Stimulated activated CD8-positive, alpha-beta memory T cell treated with anti-CD3 and anti-CD28 coated beads, Interleukin-2, amount 100 ng/mL, for 48 hours (primary cell): ENCODE data around the gene RNASEL.
"Not testable (repeated sequence)": the region's sequence is repeated elsewhere in the genome, so short reads cannot be mapped to it uniquely, and the experiment has no call there.

ENCODE experiments used
- DNase-seq, 2 donors: peaks; one replicate each; pipeline ENCODE4 v3.0.0-alpha.2; 2020; ENCODE audit warnings: low read depth in 2 of 2

RNASEL gene

GRCh38 chr1:182588500-182589396 is at the start of gene RNASEL:
Gene RNASEL, minus strand, starts transcription at chr1:182589256. Its CDS starts 2,450 bp downstream, at chr1:182586806.
- peak; percentile 38 to 42 for DNase-seq

GRCh38 chr1:182637769-182638168 is 48.7 kb upstream of the RNASEL start:
- DNase-seq: no peak

- no peak for DNase-seq
These were observed 46.8 kb upstream of the RNASEL start for GRCh38 chr1:182635871-182636270.

- DNase-seq: no peak
These were observed 45.4 kb upstream of the RNASEL start for GRCh38 chr1:182634306-182635072.

GRCh38 chr1:182633657-182634281 is 44.7 kb upstream of the RNASEL start:
- no peak for DNase-seq

GRCh38 chr1:182633031-182633430 is 44.0 kb upstream of the RNASEL start:
- no peak for DNase-seq

GRCh38 chr1:182632441-182632857 is 43.4 kb upstream of the RNASEL start:
- not testable (repeated sequence) for DNase-seq

- DNase-seq: no peak
These were observed 42.9 kb upstream of the RNASEL start for GRCh38 chr1:182631954-182632353.

GRCh38 chr1:182631053-182631677 is 42.1 kb upstream of the RNASEL start:
- DNase-seq: no peak

- no peak for DNase-seq
These were observed 41.5 kb upstream of the RNASEL start for GRCh38 chr1:182630586-182630985.

- peak; percentile 64 to 69 for DNase-seq
These were observed 40.5 kb upstream of the RNASEL start for GRCh38 chr1:182629499-182630096.

GRCh38 chr1:182629080-182629479 is 40.0 kb upstream of the RNASEL start:
- no peak for DNase-seq

GRCh38 chr1:182628657-182629056 is 39.6 kb upstream of the RNASEL start:
- no peak for DNase-seq

GRCh38 chr1:182627622-182628021 is 38.6 kb upstream of the RNASEL start:
- DNase-seq: no peak

GRCh38 chr1:182626527-182626926 is 37.5 kb upstream of the RNASEL start:
- no peak for DNase-seq

GRCh38 chr1:182625719-182626504 is 36.9 kb upstream of the RNASEL start:
- no peak for DNase-seq

GRCh38 chr1:182625024-182625423 is 36.0 kb upstream of the RNASEL start:
- no peak for DNase-seq

- no peak for DNase-seq
These were observed 35.5 kb upstream of the RNASEL start for GRCh38 chr1:182624577-182624976.

GRCh38 chr1:182622901-182623528 is 34.0 kb upstream of the RNASEL start:
- DNase-seq: no peak

- no peak for DNase-seq
These were observed 32.9 kb upstream of the RNASEL start for GRCh38 chr1:182621906-182622305.
